HepG2 (cell line): ENCODE measurements around the gene IAH1. TPM values are rescaled to one million over a fixed set of nuclear protein-coding genes. Genes with fewer than 3 reads are reported as not detected.

ENCODE experiments used
- ATAC-seq: fragments of 200-7000 bp; cut with Tn5 transposase; 3 replicates; pipeline ENCODE4 v1.9.1; 2020; ENCODE audit warnings: mild to moderate bottlenecking, moderate library complexity
- BruUV-seq: library from RNA; stranded (reverse); fragments of 400-500 nt; replicated peaks from 2 replicates; lab custom pipeline; 2021; lab: Mats Ljungman, UMichigan
- CTCF ChIA-PET: fragments of 300-600 bp; formaldehyde crosslinking; extraction: SDS; loops from one replicate; lab custom pipeline; 2021; ENCODE audit warnings: low total read pairs, inconsistent platforms, low intra/inter-chr PET ratio; lab: Yijun Ruan, JAX
- POLR2A ChIA-PET: fragments of 350-600 bp; sonication (Branson Sonifier 250); formaldehyde crosslinking; loops from one replicate; lab custom pipeline; 2020; ENCODE audit warnings: antibody characterized with exemption, inconsistent platforms; lab: Yijun Ruan, JAX
- DNase-seq: peaks from one replicate; pipeline ENCODE4 v3.0.0-alpha.2; 2015; ENCODE audit warnings: low spot score
- FAIRE-seq: peaks from 3 replicates; lab custom pipeline; 2011; peaks lifted over from hg19 to GRCh38; lab: Jason Lieb, UNC
- H2AFZ ChIP-seq: one replicate; pipeline ENCODE4 v1.6.1; 2011; ENCODE audit warnings: low read length, inconsistent platforms
- H3K27ac ChIP-seq: fragments of 300-600 bp; 3 replicates; pipeline ENCODE4 v1.8.0; 2011; ENCODE audit warnings: mixed run types, mild to moderate bottlenecking, mixed read lengths, low read length, inconsistent platforms; ENCODE audit not compliant: insufficient read depth; ENCODE audit errors: extremely low read length
- H3K27me3 ChIP-seq, 2 experiments: fragments of 200-600 bp in 1 of 2; 2 replicates in 1 of 2; 3 replicates in 1 of 2; pipeline versions ENCODE4 v1.6.0 to v1.8.0; 2011; ENCODE audit warnings: low read length in 2 of 2, mild to moderate bottlenecking in 2 of 2, moderate library complexity in 2 of 2, inconsistent platforms in 1 of 2; ENCODE audit not compliant: insufficient read depth in 2 of 2, control insufficient read depth in 1 of 2
- H3K36me3 ChIP-seq, 2 experiments: fragments of 200-600 bp in 1 of 2; replicated peaks in 1 of 2; 2 replicates in 1 of 2; 3 replicates in 1 of 2; pipeline versions ENCODE4 v1.5.1 to v1.8.0; 2011; ENCODE audit warnings: low read length in 2 of 2, inconsistent platforms in 1 of 2; ENCODE audit not compliant: insufficient read depth in 2 of 2, control insufficient read depth in 1 of 2
- H3K4me1 ChIP-seq: 2 replicates; pipeline ENCODE4 v1.5.1; 2012; ENCODE audit warnings: low read length, inconsistent platforms; ENCODE audit not compliant: insufficient read depth
- H3K4me2 ChIP-seq: 2 replicates; pipeline ENCODE4 v1.6.0; 2011; ENCODE audit warnings: low read depth, low read length, inconsistent platforms
- H3K4me3 ChIP-seq, 3 experiments: fragments of 200-600 bp in 1 of 3; sonication (generic), shearing (Covaris generic) in 1 of 3; replicated peaks in 1 of 3; 2 replicates each; pipeline ENCODE4 v1.5.1; 2011 to 2016; ENCODE audit warnings: low read length in 3 of 3, inconsistent platforms in 2 of 3, low read depth in 2 of 3, mild to moderate bottlenecking in 2 of 3, control low read depth in 1 of 3, mixed read lengths in 1 of 3; ENCODE audit not compliant: insufficient read depth in 1 of 3
- H3K79me2 ChIP-seq: one replicate; pipeline ENCODE4 v1.6.1; 2011; ENCODE audit warnings: low read length, inconsistent platforms; ENCODE audit not compliant: insufficient read depth
- H3K9ac ChIP-seq: 2 replicates; pipeline ENCODE4 v1.6.0; 2011; ENCODE audit warnings: mild to moderate bottlenecking, low read depth, low read length, inconsistent platforms; ENCODE audit not compliant: insufficient read depth
- H3K9me3 ChIP-seq: 2 replicates; pipeline ENCODE4 v1.5.1; 2012; ENCODE audit warnings: mild to moderate bottlenecking, low read length
- H4K20me1 ChIP-seq: 2 replicates; pipeline ENCODE4 v1.6.0; 2011; ENCODE audit warnings: inconsistent platforms, mild to moderate bottlenecking, low read length, moderate library complexity; ENCODE audit not compliant: insufficient read depth
- KIAA2018 ChIP-seq: sonication (generic); formaldehyde crosslinking; IDR thresholded peaks from 2 replicates; pipeline ENCODE4 v1.5.0; 2020; ENCODE audit warnings: mild to moderate bottlenecking, missing genetic modification reagents, borderline replicate concordance
- MTA1 ChIP-seq: sonication (generic); formaldehyde crosslinking; IDR thresholded peaks from 2 replicates; pipeline ENCODE4 v1.4.0; 2020; ENCODE audit warnings: missing genetic modification reagents, mild to moderate bottlenecking, borderline replicate concordance
- NKX3-1 ChIP-seq: sonication (generic); formaldehyde crosslinking; IDR thresholded peaks from 2 replicates; pipeline ENCODE4 v1.5.0; 2020; ENCODE audit warnings: missing genetic modification reagents
- RBAK ChIP-seq: sonication (generic); formaldehyde crosslinking; IDR thresholded peaks from 2 replicates; pipeline ENCODE4 v1.5.1; 2020; ENCODE audit warnings: mild to moderate bottlenecking, missing genetic modification reagents
- SMAD1 ChIP-seq: sonication (generic); formaldehyde crosslinking; IDR thresholded peaks from 2 replicates; pipeline ENCODE4 v1.4.0; 2020; ENCODE audit warnings: missing genetic modification reagents, low read depth, mild to moderate bottlenecking, borderline replicate concordance
- ZIK1 ChIP-seq: sonication (generic); formaldehyde crosslinking; IDR thresholded peaks from 2 replicates; pipeline ENCODE4 v1.5.0; 2020; ENCODE audit warnings: mild to moderate bottlenecking, low read depth, missing genetic modification reagents, borderline replicate concordance
- ZNF292 ChIP-seq: sonication (generic); formaldehyde crosslinking; IDR thresholded peaks from 2 replicates; pipeline ENCODE4 v1.8.1; 2022; ENCODE audit warnings: mild to moderate bottlenecking, low read depth, missing genetic modification reagents, borderline replicate concordance
- ZNF781 ChIP-seq: sonication (generic); formaldehyde crosslinking; IDR thresholded peaks from 2 replicates; pipeline ENCODE4 v1.5.1; 2020; ENCODE audit warnings: borderline replicate concordance, mild to moderate bottlenecking, missing genetic modification reagents; ENCODE audit errors: not compliant biosample characterization
- WGBS: methylation state at CpG from one replicate; pipeline ENCODE4 v1.1.6; 2017; ENCODE audit warnings: low lambda C conversion rate; 5-methylcytosine and 5-hydroxymethylcytosine counted together
- in situ Hi-C: cut with HindIII; loops from 2 replicates; pipeline ENCODE4 v1.10.0; 2017; ENCODE audit warnings: low pct_unique_long_range_greater_than_20kb; ENCODE audit not compliant: extremely low pct_ligation_motif_present
- intact Hi-C: fragments of 100-400 bp; cut with micrococcal nuclease; formaldehyde crosslinking; loops from one replicate; pipeline ENCODE4 v1.10.0; 2022; ENCODE audit not compliant: unreplicated experiment
- polyA plus RNA-seq, 8 experiments: library from polyadenylated mRNA; depleted of rRNA in 3 of 8; stranded (reverse) in 7 of 8; unstranded in 1 of 8; fragments of >200 nt; fragmentation: Illumina TruSeq in 4 of 8; extraction: Trizol in 4 of 8; gene quantifications; 2 replicates each; pipeline versions ENCODE4 v1.2.1 to v1.2.3, GENCODE V29; 2011 to 2016; ENCODE audit warnings: low read depth in 4 of 8, missing spikeins in 1 of 8, mixed read lengths in 1 of 8; ENCODE audit not compliant: insufficient read depth in 1 of 8
- total RNA-seq, 5 experiments: library from RNA; depleted of rRNA; stranded (reverse); fragments of >200 nt; fragmentation: Illumina TruSeq; extraction: Trizol; gene quantifications; 2 replicates each; pipeline ENCODE4 v1.2.3, GENCODE V29; 2016; ENCODE audit warnings: low read depth in 1 of 5
- TF ChIP-seq, protein P1 (sequence below): sonication (generic); formaldehyde crosslinking; IDR thresholded peaks from 2 replicates; pipeline ENCODE4 v1.4.0; 2020; ENCODE audit warnings: mild to moderate bottlenecking, missing genetic modification reagents
- TF ChIP-seq, protein P2 (sequence below): sonication (generic); formaldehyde crosslinking; IDR thresholded peaks from 2 replicates; pipeline ENCODE4 v1.9.0; 2021; ENCODE audit warnings: missing genetic modification reagents, borderline replicate concordance

Gene IAH1
- total and polyA plus RNA-seq, 2 of the 13 experiments (the other 11 are each of a cell fraction or from before 2014, with no cell fraction given) = 43.6 to 44.4 TPM

- Histone ChIP-seq H3K4me1 (no peaks in the 10 kb centered on the region), H3K9ac (no peak overlapping the region), H3K4me2 (no peak overlapping the region), H2AFZ (no peak overlapping the region), H3K36me3 (peaks cover 18 to 64% of the 10 kb centered on the region in 2 experiments), H3K4me3 (no peak overlapping the region), H3K9me3 (no peaks in the 10 kb centered on the region), H3K27ac (no peak overlapping the region), H4K20me1 (no peaks in the 10 kb centered on the region), H3K79me2 (no peaks in the 10 kb centered on the region), H3K27me3 (no peaks in the 10 kb centered on the region)
- POLR2A ChIA-PET = interaction anchor here (1.1 to 1.4 kb wide), 2 partner anchors 12 to 21 kb away, joined by 3 to 4 read pairs; partner anchors contain the start of genes CPSF3 and ITGB1BP1
- DNase-seq = no peak
- intact Hi-C loops (no loop called here), in situ Hi-C loops (no loop called here)
- CTCF ChIA-PET = no interaction called here
- BruUV-seq = no TSS peak
- no peak for FAIRE-seq
- 99% methylated on average over 5 of the region's 5 CpGs for WGBS
- ATAC-seq = no peak
- no peak for TF ChIP-seq RBAK (CRISPR knock-in tag)
- TF ChIP-seq SMAD1 (CRISPR knock-in tag) = no peak
- TF ChIP-seq ZIK1 (CRISPR knock-in tag) = no peak
- no peak for TF ChIP-seq ZNF781 (CRISPR knock-in tag)
- TF ChIP-seq, protein P1, sequence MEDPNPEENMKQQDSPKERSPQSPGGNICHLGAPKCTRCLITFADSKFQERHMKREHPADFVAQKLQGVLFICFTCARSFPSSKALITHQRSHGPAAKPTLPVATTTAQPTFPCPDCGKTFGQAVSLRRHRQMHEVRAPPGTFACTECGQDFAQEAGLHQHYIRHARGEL (CRISPR knock-in tag) = no peak
- TF ChIP-seq KIAA2018 = no peak
- TF ChIP-seq, protein P2, sequence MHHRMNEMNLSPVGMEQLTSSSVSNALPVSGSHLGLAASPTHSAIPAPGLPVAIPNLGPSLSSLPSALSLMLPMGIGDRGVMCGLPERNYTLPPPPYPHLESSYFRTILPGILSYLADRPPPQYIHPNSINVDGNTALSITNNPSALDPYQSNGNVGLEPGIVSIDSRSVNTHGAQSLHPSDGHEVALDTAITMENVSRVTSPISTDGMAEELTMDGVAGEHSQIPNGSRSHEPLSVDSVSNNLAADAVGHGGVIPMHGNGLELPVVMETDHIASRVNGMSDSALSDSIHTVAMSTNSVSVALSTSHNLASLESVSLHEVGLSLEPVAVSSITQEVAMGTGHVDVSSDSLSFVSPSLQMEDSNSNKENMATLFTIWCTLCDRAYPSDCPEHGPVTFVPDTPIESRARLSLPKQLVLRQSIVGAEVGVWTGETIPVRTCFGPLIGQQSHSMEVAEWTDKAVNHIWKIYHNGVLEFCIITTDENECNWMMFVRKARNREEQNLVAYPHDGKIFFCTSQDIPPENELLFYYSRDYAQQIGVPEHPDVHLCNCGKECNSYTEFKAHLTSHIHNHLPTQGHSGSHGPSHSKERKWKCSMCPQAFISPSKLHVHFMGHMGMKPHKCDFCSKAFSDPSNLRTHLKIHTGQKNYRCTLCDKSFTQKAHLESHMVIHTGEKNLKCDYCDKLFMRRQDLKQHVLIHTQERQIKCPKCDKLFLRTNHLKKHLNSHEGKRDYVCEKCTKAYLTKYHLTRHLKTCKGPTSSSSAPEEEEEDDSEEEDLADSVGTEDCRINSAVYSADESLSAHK = no peak
- no peak for TF ChIP-seq ZNF292
- no peak for TF ChIP-seq NKX3-1 (CRISPR knock-in tag)
- TF ChIP-seq MTA1 (CRISPR knock-in tag) = no peak
These were observed 30.8 kb upstream of the IAH1 start for GRCh38 chr2:9443526-9443925.
